Upper lobe of left lung (tissue), 4 donors: ENCODE measurements around the gene GABBR2.

ENCODE experiments used
- POLR2A ChIP-seq, 4 donors: fragments of 450-650 bp; IDR thresholded peaks; one replicate each; pipeline ENCODE4 v1.5.1; 2016 to 2017; ENCODE audit warnings: antibody characterized with exemption in 4 of 4, mild to moderate bottlenecking in 2 of 4
- TF ChIP-seq, protein P1 (sequence below), 6 experiments: fragments of 450-650 bp in 4 of 6; fragments of 200-600 bp in 2 of 6; sonication (generic) in 2 of 6; IDR thresholded peaks; one replicate each; pipeline ENCODE4 v1.5.1; 2016 to 2019; ENCODE audit warnings: antibody characterized with exemption in 6 of 6

DNA sequence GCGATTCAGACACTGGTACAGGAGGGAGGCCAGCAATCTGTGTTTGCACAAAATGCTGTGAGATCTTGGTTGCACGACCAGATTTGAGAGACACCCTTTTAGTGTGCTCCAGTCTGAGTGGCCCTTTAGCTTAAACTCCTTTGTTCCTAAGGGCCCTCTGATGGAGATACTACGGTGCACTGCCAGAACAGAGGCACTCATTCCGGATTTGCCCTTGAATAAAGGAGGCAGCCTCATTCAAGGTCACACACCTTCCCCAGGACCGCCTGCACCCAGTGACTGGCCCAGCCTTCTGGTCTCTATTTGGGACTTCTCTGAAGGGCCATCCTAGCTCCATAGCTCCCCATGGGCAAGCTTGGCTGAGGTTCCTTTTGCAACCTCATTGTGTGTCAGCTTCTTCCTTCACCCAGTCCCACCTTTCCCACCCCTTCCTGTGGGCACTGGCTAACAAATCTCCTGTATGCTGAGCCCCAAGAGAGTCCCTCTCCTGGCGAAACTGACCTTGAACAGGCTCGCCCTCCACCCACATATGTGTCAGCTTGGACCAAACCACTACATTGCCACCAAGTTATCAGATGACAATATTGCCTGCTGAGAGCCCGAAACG is 191.7 kb downstream of the GABBR2 start:
- TF ChIP-seq, protein P1, sequence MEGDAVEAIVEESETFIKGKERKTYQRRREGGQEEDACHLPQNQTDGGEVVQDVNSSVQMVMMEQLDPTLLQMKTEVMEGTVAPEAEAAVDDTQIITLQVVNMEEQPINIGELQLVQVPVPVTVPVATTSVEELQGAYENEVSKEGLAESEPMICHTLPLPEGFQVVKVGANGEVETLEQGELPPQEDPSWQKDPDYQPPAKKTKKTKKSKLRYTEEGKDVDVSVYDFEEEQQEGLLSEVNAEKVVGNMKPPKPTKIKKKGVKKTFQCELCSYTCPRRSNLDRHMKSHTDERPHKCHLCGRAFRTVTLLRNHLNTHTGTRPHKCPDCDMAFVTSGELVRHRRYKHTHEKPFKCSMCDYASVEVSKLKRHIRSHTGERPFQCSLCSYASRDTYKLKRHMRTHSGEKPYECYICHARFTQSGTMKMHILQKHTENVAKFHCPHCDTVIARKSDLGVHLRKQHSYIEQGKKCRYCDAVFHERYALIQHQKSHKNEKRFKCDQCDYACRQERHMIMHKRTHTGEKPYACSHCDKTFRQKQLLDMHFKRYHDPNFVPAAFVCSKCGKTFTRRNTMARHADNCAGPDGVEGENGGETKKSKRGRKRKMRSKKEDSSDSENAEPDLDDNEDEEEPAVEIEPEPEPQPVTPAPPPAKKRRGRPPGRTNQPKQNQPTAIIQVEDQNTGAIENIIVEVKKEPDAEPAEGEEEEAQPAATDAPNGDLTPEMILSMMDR (IDR thresholded peaks at IDR 0.05), result no peak
- no peak for TF ChIP-seq POLR2A (IDR thresholded peaks at IDR 0.05)
